Transverse colon (tissue), 4 donors: Measurements from ENCODE around the gene UBLCP1. TPM values are rescaled to one million over a fixed set of nuclear protein-coding genes. Genes with fewer than 3 reads are reported as not detected.

Experiments used
- DNase-seq: peaks from one replicate; pipeline ENCODE4 v3.0.0-alpha.2; 2019
- H3K27ac ChIP-seq, 4 donors: fragments of 200-600 bp; sonication (generic); 2 replicates each; pipeline ENCODE4 v1.5.1; 2016 to 2018; ENCODE audit warnings: inconsistent platforms in 4 of 4
- H3K27me3 ChIP-seq: fragments of 200-600 bp; sonication (generic); 2 replicates; pipeline ENCODE4 v1.5.1; 2017; ENCODE audit warnings: inconsistent platforms
- H3K36me3 ChIP-seq, 4 donors: fragments of 200-600 bp; sonication (generic); 2 replicates each; pipeline ENCODE4 v1.5.1; 2017 to 2019; ENCODE audit warnings: inconsistent platforms in 4 of 4
- H3K4me1 ChIP-seq, 4 donors: fragments of 200-600 bp; sonication (generic); 2 replicates each; pipeline ENCODE4 v1.5.1; 2017 to 2020; ENCODE audit warnings: inconsistent platforms in 4 of 4
- H3K4me3 ChIP-seq, 4 donors: fragments of 200-600 bp; sonication (generic); 1 replicate in 1 of 4; 2 replicates in 3 of 4; pipeline versions ENCODE4 v1.5.1 to v1.6.1; 2017 to 2019; ENCODE audit warnings: inconsistent platforms in 4 of 4
- H3K9me3 ChIP-seq, 2 donors: fragments of 200-600 bp; sonication (generic); 2 replicates each; pipeline ENCODE4 v1.5.1; 2017 to 2019; ENCODE audit warnings: inconsistent platforms in 2 of 2
- EP300 ChIP-seq: sonication (generic); formaldehyde crosslinking; IDR thresholded peaks from one replicate; pipeline ENCODE4 v1.6.1; 2017; ENCODE audit warnings: antibody characterized with exemption, low read depth
- POLR2A ChIP-seq: fragments of 450-650 bp; IDR thresholded peaks from one replicate; pipeline ENCODE4 v1.6.1; 2016; ENCODE audit warnings: antibody characterized with exemption, mild to moderate bottlenecking, moderate library complexity
- POLR2AphosphoS5 ChIP-seq, 3 donors: sonication (generic); formaldehyde crosslinking; IDR thresholded peaks; one replicate each; pipeline ENCODE4 v1.6.1; 2016; ENCODE audit warnings: antibody characterized with exemption in 3 of 3
- WGBS, 2 donors: methylation state at CpG; one replicate each; pipeline ENCODE4 v1.1.5; 2018; ENCODE audit warnings: low coverage in 1 of 2; 5-methylcytosine and 5-hydroxymethylcytosine counted together
- in situ Hi-C, 4 donors: fragments of 200-750 bp; cut with MboI; loops; one replicate each; pipeline versions ENCODE4 v1.15.0 to v1.15.1; 2017; ENCODE audit warnings: low sequenced_read_pairs in 3 of 4, low pct_ligation_motif_present in 1 of 4, low pct_unique_long_range_greater_than_20kb in 1 of 4
- intact Hi-C: fragments of 100-400 bp; cut with DNase I; formaldehyde crosslinking; loops from one replicate; pipeline ENCODE4 v1.15.1; 2023; ENCODE audit warnings: low total_unique reads
- total RNA-seq, 4 donors: library from RNA; depleted of rRNA; stranded (reverse); fragments of >200 nt; gene quantifications; one replicate each; pipeline ENCODE4 v1.1.0, GENCODE V29; 2016
- TF ChIP-seq, protein P1 (sequence below), 5 experiments: fragments of 200-600 bp in 3 of 5; fragments of 450-650 bp in 2 of 5; sonication (generic) in 3 of 5; IDR thresholded peaks; 1 replicate in 2 of 5; 2 replicates in 3 of 5; pipeline ENCODE4 v1.5.1; 2016 to 2017; ENCODE audit warnings: antibody characterized with exemption in 5 of 5, inconsistent platforms in 3 of 5, mild to moderate bottlenecking in 2 of 5, moderate library complexity in 1 of 5

UBLCP1 gene
- total RNA-seq, 4 donors from 2014 or later, result 2.2 to 15.2 (median 8.8) TPM

- WGBS, 2 donors, result 41 to 53% methylated on average over 2 of the region's 2 CpGs
- intact Hi-C loops (no loop called here), in situ Hi-C loops (no loop called here)
- Histone ChIP-seq H3K4me3 (no peak overlapping the region), H3K36me3 (no peaks in the 10 kb centered on the region), H3K27me3 (peaks cover 11% of the 10 kb centered on the region), H3K9me3 (no peaks in the 10 kb centered on the region), H3K4me1 (no peaks in the 10 kb centered on the region), H3K27ac (no peak overlapping the region)
- DNase-seq, result no peak
- TF ChIP-seq EP300, result no peak
- TF ChIP-seq POLR2AphosphoS5 (IDR thresholded peaks at IDR 0.05), result no peak
- TF ChIP-seq, protein P1, sequence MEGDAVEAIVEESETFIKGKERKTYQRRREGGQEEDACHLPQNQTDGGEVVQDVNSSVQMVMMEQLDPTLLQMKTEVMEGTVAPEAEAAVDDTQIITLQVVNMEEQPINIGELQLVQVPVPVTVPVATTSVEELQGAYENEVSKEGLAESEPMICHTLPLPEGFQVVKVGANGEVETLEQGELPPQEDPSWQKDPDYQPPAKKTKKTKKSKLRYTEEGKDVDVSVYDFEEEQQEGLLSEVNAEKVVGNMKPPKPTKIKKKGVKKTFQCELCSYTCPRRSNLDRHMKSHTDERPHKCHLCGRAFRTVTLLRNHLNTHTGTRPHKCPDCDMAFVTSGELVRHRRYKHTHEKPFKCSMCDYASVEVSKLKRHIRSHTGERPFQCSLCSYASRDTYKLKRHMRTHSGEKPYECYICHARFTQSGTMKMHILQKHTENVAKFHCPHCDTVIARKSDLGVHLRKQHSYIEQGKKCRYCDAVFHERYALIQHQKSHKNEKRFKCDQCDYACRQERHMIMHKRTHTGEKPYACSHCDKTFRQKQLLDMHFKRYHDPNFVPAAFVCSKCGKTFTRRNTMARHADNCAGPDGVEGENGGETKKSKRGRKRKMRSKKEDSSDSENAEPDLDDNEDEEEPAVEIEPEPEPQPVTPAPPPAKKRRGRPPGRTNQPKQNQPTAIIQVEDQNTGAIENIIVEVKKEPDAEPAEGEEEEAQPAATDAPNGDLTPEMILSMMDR (IDR thresholded peaks at IDR 0.05), result no peak
- TF ChIP-seq POLR2A, result no peak
These were observed 21.0 kb upstream of the UBLCP1 start for GRCh38 chr5:159241946-159242552.

- intact Hi-C loops (no loop called here), in situ Hi-C loops (no loop called here)
- no peak for DNase-seq
- Histone ChIP-seq H3K4me3 (no peak overlapping the region), H3K36me3 (no peaks in the 10 kb centered on the region), H3K27me3 (peaks cover 17% of the 10 kb centered on the region), H3K4me1 (no peaks in the 10 kb centered on the region), H3K9me3 (no peaks in the 10 kb centered on the region), H3K27ac (no peak overlapping the region)
- 61 to 66% methylated on average over 4 of the region's 4 CpGs for WGBS, 2 donors
- TF ChIP-seq POLR2AphosphoS5 (IDR thresholded peaks at IDR 0.05) (no peak), POLR2A (no peak), EP300 (no peak)
- TF ChIP-seq, protein P1 (IDR thresholded peaks at IDR 0.05), result no peak
These were observed 20.4 kb upstream of the UBLCP1 start for GRCh38 chr5:159242656-159243055.

DNA sequence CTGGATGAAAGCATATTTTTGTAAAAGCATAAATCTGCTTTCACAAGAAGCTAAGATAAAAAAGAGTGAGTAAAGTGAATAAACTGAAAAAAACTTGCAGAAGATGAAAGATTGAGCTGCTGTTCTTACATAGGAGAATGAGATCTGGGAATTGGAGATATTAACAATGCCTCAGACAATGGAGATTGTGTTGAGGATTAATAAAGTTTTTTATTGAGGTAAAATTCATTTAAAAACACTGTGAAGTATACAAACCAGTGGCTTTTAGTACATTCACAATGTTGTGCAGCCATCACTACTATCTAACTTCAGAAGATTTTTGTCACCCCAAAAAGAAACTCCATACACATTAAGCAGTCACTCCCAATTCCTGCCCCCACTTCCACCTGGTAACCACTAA lies 19.7 kb upstream of the UBLCP1 start:
- TF ChIP-seq, protein P1 (IDR thresholded peaks at IDR 0.05), result no peak
- TF ChIP-seq POLR2AphosphoS5 (IDR thresholded peaks at IDR 0.05), result no peak
- H3K4me3 ChIP-seq, result no peak overlapping the region
- no peak for DNase-seq
- H3K36me3 ChIP-seq, result no peaks in the 10 kb centered on the region
- no peaks in the 10 kb centered on the region for H3K4me1 ChIP-seq
- H3K9me3 ChIP-seq, result no peaks in the 10 kb centered on the region
- no peak overlapping the region for H3K27ac ChIP-seq
- intact Hi-C loops (no loop called here), in situ Hi-C loops (no loop called here)
- peaks cover 20% of the 10 kb centered on the region for H3K27me3 ChIP-seq

GRCh38 chr5:159244163-159244562 lies 18.9 kb upstream of the UBLCP1 start:
- Histone ChIP-seq H3K4me1 (no peaks in the 10 kb centered on the region), H3K27me3 (peaks cover 20% of the 10 kb centered on the region), H3K36me3 (no peaks in the 10 kb centered on the region), H3K9me3 (no peaks in the 10 kb centered on the region), H3K4me3 (no peak overlapping the region), H3K27ac (no peak overlapping the region)
- 77 to 81% methylated on average over 3 of the region's 3 CpGs for WGBS, 2 donors
- TF ChIP-seq POLR2A (no peak), EP300 (no peak), POLR2AphosphoS5 (IDR thresholded peaks at IDR 0.05) (no peak)
- TF ChIP-seq, protein P1 (IDR thresholded peaks at IDR 0.05), result no peak
- intact Hi-C loops, result no loop called here
- no peak for DNase-seq
- in situ Hi-C loops, result no loop called here
